SIG-M5 (cell line): ENCODE measurements around the gene HCRT.
"Not testable (repeated sequence)": the region's sequence is repeated elsewhere in the genome, so short reads cannot be mapped to it uniquely, and the experiment has no call there.

Experiments used
- DNase-seq: peaks from one replicate; lab custom pipeline; 2025; lab: John Stamatoyannopoulos, UW

Gene HCRT, protein sequence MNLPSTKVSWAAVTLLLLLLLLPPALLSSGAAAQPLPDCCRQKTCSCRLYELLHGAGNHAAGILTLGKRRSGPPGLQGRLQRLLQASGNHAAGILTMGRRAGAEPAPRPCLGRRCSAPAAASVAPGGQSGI

GRCh38 chr17:42184713-42185620 is at the start of gene HCRT:
HCRT (minus strand) TSS chr17:42185452; CDS start chr17:42185365, 87 bp downstream.
- DNase-seq = no peak

DNA sequence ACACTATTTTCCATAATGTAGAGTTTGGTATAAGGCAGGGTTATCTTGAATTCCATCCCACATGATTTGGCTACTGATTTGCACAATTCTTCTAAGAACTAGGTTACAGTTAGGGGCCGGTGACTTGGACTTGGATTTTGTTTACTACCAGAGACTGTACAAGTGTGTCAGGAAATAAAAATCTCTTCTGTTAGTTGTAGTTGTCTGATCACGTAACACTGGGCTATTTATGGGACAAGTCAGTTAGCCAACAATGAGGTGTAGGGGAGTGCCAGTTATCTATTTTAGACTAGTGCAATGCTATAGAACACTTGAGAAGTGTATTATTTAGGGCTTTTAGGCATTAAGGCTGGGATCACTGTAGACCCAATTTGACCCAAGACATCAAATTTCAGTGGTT is 48.7 kb upstream of the HCRT start:
- DNase-seq = no peak

GRCh38 chr17:42233156-42233555 is 47.9 kb upstream of the HCRT start:
- no peak for DNase-seq

DNA sequence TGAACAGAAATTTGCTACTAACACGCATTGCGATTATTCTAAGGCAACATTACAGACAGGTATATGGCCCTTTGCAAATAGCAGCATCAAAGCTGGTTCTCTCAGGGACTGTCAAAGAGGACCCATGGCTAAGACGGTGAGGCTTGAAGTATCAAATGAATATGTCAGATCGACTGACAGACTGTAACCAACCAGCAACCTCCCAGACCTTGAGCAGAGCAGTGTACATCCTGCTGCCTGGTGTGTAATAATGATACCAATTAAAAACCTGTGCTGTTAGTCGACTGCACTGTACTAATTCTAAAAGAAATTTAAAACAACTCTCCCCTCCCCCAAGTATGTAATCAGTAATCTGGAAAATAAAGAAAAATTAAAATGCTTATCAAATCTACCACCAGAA is 45.0 kb upstream of the HCRT start:
- DNase-seq = no peak

DNA sequence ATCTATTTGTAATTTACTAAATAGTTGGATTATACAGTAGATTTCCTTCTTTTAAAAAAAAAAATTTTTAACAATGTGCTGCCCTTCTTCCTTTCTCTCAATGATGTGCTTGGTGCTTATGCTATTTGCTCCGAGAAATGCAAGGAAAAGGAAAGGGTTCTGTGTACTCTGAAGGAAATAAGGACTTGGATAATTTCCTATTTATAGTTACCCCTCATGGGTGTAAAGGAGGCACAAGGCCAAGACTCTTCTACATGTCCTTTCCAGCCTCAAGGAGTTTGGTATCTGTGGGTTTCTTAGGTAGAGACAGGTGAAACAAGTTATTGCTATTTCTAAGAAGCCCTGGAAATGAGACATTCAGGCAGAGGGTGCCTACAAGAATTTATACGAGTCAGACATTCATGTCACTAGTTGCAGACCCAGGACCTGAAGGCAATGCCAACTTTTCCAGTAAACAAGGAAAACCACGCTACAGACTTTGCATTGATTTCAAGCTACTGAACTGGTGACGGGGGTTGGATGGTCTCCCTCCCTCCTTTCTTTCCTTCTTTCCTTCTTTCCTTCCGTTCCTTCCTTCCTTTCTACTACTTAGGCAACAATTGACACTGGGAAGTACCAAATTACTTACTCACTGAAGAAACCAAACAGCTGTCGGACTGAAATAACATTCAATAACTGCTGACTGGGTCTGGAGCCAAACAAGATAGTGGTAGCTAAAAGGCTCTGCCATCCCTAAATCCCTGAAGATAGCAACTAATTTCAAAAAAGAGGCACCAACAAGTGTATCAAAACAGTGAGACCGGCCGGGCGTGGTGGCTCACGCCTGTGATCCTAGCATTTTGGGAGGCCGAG is 42.8 kb upstream of the HCRT start:
- DNase-seq = no peak

GRCh38 chr17:42225646-42226045 is 40.4 kb upstream of the HCRT start:
- DNase-seq = no peak

DNA sequence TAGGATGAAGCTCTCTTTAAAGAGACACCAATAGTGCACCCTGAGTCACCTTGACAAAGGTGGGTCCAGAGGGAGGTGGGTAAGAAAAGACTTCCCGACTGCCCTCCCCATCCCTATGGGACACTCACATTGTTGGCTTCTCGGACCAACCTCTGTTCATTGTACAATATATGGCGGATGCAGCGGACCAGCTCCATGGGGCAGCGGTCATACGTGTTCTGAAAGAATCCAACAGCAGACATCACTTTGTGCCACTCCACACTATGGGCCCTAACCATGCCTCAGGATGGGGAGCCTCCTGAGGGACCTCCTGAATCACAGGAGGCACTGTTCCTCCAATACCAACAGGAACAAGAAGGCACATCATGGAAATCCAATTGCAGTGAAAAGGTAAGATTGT is 39.4 kb upstream of the HCRT start:
- no peak for DNase-seq

DNA sequence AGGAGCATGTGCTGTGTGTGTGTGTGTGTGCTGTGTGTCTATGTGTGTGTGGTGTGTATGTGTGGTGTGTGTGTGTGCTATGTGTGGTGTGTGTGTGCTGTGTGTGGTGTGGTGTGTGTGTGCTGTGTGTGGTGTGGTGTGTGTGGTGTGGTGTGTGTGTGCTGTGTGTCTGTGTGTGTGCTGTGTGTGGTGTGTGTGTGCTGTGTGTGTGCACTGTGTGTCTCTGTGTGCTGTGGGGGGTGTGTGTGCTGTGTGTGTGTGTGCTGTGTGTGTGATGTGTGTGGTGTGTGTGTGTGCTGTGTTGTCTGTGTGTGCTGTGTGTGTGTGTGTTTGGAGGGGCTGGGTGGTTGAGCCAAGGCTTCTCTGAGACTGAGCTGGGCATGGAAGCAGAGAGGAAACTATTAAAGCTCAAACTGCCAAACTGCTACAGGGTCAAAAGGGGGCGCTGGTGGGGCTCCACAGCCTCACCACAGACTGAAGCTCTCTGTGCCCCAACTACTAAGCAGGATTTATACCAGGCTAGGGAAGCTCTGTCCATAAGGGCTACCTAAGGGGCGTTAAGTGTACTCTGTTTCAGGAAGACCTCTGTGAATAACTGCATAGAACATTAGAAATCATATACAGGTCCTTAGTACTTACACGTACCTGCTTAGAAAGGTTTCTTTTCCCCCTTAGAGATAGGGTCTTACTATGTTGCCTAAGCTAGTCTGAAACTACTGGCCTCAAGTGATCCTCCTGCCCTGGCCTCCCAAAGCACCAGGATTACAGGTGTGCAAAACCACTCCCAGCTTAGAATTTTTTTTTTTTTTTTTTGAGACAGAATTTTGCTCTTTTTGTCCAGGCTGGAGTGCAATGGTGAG is 36.9 kb upstream of the HCRT start:
- no peak for DNase-seq

DNA sequence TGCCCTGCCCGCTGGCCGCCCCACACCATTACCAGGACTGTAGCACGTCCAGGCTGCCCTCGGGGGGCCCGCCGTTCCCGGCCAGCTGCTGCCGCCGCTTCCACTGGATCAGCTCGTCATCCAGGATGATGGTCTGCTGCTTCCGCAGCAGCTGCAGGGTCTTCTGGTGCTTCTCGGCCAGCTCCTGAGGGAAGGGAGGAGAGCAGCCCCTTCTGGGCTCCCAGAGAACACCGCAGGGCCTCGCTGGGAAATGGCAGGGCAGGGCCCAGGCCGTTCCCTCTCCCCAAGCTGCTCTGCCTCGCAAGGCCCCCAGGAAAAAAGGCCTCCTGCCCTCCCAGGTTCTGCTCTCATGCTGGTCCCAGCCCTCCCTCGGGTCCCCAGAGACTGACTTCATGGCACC is 34.0 kb upstream of the HCRT start:
- not testable (repeated sequence) for DNase-seq

- no peak for DNase-seq
Measured at GRCh38 chr17:42214156-42214555, 28.9 kb upstream of the HCRT start.

- no peak for DNase-seq
Measured at GRCh38 chr17:42212382-42212781, 27.1 kb upstream of the HCRT start.

- DNase-seq = not testable (repeated sequence)
Measured at GRCh38 chr17:42211921-42212341, 26.7 kb upstream of the HCRT start.

DNA sequence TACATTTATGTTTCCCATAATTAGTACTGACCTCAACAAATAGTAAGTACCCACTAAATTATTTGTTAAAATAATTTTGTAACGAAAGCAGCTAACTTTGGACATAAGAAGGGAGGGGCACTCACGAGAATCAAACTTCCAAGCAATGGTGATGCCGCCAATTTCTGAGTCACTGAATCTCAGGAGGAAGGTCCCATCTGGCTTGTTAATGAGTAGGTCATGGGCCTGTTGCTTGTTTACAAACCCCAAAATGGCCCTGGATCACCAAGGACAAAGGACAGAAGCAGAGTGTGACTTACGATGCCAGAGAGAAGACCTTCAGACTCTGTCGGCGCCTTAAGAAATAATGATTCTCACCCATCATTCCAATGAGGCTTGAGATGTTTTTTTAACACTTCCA is 24.8 kb upstream of the HCRT start:
- DNase-seq = no peak

GRCh38 chr17:42206153-42206612 is 20.9 kb upstream of the HCRT start:
- DNase-seq = peak; percentile 40

- DNase-seq = no peak
Measured at GRCh38 chr17:42203354-42203753, 18.1 kb upstream of the HCRT start.

GRCh38 chr17:42202696-42203095 is 17.4 kb upstream of the HCRT start:
- no peak for DNase-seq

- DNase-seq = no peak
Measured at GRCh38 chr17:42202159-42202558, 16.9 kb upstream of the HCRT start.

- no peak for DNase-seq
Measured at GRCh38 chr17:42201458-42201772, 16.2 kb upstream of the HCRT start.

DNA sequence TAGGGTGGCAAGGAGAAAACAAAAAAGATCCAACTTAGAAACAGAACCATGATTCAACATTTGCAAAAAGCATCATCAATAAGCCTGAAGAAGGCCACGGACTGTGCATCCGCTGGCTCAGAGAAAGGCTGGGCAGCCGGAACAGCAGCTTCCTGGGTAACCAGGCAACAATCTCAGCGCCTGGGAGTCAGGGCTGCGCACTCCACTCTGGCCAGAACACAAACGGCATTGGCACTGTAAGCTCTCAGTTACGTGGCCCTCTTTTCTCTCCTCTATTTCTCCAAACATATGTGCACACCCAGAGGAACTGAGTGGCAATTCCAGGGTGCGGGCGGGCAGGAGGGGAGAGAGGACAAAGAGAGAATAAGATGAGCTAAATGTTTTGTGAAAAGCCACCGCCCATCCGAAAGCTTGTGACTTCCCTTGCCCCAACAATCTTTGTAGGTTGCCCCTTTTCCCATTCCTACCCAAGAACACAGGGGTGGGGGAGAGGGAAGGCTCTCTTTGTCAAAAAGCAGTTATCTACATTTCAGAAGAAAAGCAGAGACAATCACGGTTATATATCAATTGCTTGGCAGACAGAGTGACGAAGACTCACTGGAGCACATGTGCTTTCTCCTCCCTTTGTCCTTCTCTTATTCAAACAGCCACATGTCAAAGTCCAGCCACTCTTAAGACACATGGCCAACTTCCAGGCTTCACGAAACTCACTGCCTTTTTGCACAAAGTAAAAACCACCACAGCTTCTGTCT is 15.6 kb upstream of the HCRT start:
- DNase-seq = no peak

- no peak for DNase-seq
Measured at GRCh38 chr17:42199416-42200011, 14.3 kb upstream of the HCRT start.

DNA sequence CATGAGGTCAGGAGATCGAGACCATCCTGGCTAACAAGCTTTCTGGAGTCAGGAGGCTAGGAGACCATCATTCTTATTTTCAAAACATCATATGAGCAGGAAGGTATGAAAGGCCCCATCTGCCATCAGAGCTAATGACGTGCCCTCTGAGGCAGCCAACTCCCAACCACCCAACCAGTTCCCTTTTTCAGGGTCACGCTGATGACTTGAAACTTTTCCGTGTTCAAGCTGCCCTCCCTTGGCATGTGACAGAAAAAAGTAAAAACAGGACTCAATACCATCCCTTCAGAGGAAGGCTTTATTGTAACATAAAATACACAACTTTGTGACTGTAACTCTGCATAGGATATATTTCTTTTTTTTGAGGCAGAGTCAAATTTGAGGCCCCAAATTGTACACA is 13.6 kb upstream of the HCRT start:
- peak; percentile 24 for DNase-seq
